ENCODE results near the gene ESR1.

ESR1 gene

GRCh38 chr6:152087096-152087495, 279.6 kb downstream of the ESR1 start:
- no peaks in the 10 kb centered on the region for H3K4me1 ChIP-seq
- no peaks in the 10 kb centered on the region for H3K9me3 ChIP-seq
- H3K36me3 ChIP-seq, result no peaks in the 10 kb centered on the region
- TF ChIP-seq, protein P1, sequence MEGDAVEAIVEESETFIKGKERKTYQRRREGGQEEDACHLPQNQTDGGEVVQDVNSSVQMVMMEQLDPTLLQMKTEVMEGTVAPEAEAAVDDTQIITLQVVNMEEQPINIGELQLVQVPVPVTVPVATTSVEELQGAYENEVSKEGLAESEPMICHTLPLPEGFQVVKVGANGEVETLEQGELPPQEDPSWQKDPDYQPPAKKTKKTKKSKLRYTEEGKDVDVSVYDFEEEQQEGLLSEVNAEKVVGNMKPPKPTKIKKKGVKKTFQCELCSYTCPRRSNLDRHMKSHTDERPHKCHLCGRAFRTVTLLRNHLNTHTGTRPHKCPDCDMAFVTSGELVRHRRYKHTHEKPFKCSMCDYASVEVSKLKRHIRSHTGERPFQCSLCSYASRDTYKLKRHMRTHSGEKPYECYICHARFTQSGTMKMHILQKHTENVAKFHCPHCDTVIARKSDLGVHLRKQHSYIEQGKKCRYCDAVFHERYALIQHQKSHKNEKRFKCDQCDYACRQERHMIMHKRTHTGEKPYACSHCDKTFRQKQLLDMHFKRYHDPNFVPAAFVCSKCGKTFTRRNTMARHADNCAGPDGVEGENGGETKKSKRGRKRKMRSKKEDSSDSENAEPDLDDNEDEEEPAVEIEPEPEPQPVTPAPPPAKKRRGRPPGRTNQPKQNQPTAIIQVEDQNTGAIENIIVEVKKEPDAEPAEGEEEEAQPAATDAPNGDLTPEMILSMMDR (IDR thresholded peaks at IDR 0.05; ENCODE audit: low read depth, low read length), result no peak
- no peaks in the 10 kb centered on the region for H3K27me3 ChIP-seq
- no peak for DNase-seq
- no peak overlapping the region for H3K4me3 ChIP-seq (ENCODE audit: low read depth, low read length)

DNA sequence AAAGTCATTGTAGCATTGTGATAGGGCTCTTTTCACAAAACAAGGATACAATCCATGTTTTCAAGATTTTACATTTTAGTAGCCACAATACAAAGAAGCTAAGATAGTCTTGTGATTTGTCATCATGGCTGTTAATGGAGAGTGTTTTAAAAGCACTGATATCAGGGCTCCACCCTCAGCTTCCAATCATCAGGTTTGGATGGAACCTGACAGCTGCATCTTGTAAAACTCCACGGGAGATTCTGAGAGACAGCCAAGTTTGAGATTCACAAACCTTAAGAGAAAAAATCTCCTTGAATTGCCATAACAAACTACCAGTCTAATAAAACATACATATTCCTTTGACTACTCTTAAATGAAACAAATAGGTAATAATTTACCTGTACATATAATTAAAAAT, 280.2 kb downstream of the ESR1 start:
- Histone ChIP-seq H3K4me3 (ENCODE audit: low read depth, low read length) (no peak overlapping the region), H3K36me3 (no peaks in the 10 kb centered on the region), H3K9me3 (no peaks in the 10 kb centered on the region), H3K27me3 (no peaks in the 10 kb centered on the region), H3K4me1 (no peaks in the 10 kb centered on the region)
- TF ChIP-seq, protein P1 (IDR thresholded peaks at IDR 0.05; ENCODE audit: low read depth, low read length), result no peak
- no peak for DNase-seq

DNA sequence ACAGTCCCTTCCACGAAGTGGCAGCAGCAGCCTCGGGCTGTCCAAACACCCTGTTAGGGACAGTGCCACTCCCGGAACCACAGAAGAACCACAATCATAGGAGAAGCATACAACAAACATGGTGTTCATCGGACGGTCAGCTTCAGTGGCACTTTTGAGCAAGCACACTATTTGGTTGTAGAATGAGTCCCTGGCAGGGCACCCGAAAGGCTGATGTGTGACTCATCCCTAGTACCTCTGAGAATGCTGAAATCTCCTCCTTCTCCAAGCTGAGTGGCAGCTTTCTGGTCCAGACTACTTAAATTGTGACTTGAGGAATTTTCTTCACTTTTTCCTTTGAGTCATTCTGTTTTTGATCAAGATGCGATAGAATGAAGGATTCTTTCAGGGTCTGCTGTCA, 282.5 kb downstream of the ESR1 start:
- TF ChIP-seq, protein P1 (IDR thresholded peaks at IDR 0.05; ENCODE audit: low read depth, low read length), result no peak
- H3K27me3 ChIP-seq, result no peaks in the 10 kb centered on the region
- no peaks in the 10 kb centered on the region for H3K36me3 ChIP-seq
- H3K4me1 ChIP-seq, result no peaks in the 10 kb centered on the region
- H3K4me3 ChIP-seq (ENCODE audit: low read depth, low read length), result no peak overlapping the region
- H3K9me3 ChIP-seq, result no peaks in the 10 kb centered on the region
- DNase-seq, result no peak

GRCh38 chr6:152091201-152091600, 283.7 kb downstream of the ESR1 start:
- no peak for DNase-seq
- Histone ChIP-seq H3K4me1 (no peaks in the 10 kb centered on the region), H3K36me3 (no peaks in the 10 kb centered on the region), H3K4me3 (ENCODE audit: low read depth, low read length) (no peak overlapping the region), H3K9me3 (no peaks in the 10 kb centered on the region), H3K27me3 (no peaks in the 10 kb centered on the region)
- TF ChIP-seq, protein P1 (IDR thresholded peaks at IDR 0.05; ENCODE audit: low read depth, low read length), result no peak

DNA sequence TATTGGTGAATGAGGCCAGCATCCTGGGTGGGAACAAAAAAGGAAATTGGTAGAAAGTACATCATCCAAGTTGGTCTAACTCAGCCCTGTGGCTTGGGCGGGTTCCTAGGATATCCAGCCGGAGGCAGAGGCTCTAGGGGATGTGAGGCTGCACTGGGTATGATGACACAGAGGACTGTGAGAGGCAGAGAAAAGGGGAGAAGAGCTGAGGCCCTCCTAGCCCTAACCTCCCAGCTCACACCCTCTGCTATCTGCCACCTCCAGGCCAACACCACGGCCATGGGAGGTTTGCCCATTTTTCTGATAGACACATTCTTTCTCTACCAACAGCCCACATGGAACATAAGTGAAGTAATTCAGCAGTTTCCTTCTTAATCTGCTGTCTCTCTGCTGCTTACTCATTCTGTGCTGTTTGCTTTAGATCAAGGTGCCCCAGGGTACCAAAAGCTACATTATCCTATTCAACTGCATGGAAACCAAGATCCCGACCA, 284.4 kb downstream of the ESR1 start:
- no peaks in the 10 kb centered on the region for H3K4me1 ChIP-seq
- no peak for DNase-seq
- H3K9me3 ChIP-seq, result no peaks in the 10 kb centered on the region
- TF ChIP-seq, protein P1 (IDR thresholded peaks at IDR 0.05; ENCODE audit: low read depth, low read length), result no peak
- H3K36me3 ChIP-seq, result no peaks in the 10 kb centered on the region
- no peaks in the 10 kb centered on the region for H3K27me3 ChIP-seq
- no peak overlapping the region for H3K4me3 ChIP-seq (ENCODE audit: low read depth, low read length)

GRCh38 chr6:152093711-152094110, 286.2 kb downstream of the ESR1 start:
- H3K4me3 ChIP-seq (ENCODE audit: low read depth, low read length), result no peak overlapping the region
- H3K36me3 ChIP-seq, result no peaks in the 10 kb centered on the region
- no peaks in the 10 kb centered on the region for H3K4me1 ChIP-seq
- no peaks in the 10 kb centered on the region for H3K9me3 ChIP-seq
- DNase-seq, result no peak
- H3K27me3 ChIP-seq, result no peaks in the 10 kb centered on the region
- TF ChIP-seq, protein P1 (IDR thresholded peaks at IDR 0.05; ENCODE audit: low read depth, low read length), result no peak

Data from BE2C (cell line).